Liver (tissue), 9 donors: ENCODE data around the gene RAD51B. TPM values are rescaled to one million over a fixed set of nuclear protein-coding genes. Genes with fewer than 3 reads are reported as not detected.

Experiments used
- DNase-seq: peaks from one replicate; pipeline ENCODE4 v3.0.0-alpha.2; 2017; ENCODE audit warnings: low spot score
- H3K27ac ChIP-seq, 2 donors: one replicate each; pipeline ENCODE4 v1.7.0; 2013; ENCODE audit warnings: inconsistent platforms in 2 of 2, low read length in 2 of 2, control low read depth in 1 of 2, low read depth in 1 of 2, mild to moderate bottlenecking in 1 of 2
- H3K27me3 ChIP-seq, 4 donors: one replicate each; pipeline versions ENCODE4 v1.6.1 to v1.7.0; 2013; ENCODE audit warnings: low read length in 3 of 4, inconsistent platforms in 1 of 4, mild to moderate bottlenecking in 1 of 4, moderate library complexity in 1 of 4; ENCODE audit not compliant: control insufficient read depth in 4 of 4, insufficient read depth in 4 of 4
- H3K36me3 ChIP-seq, 4 donors: one replicate each; pipeline versions ENCODE4 v1.6.1 to v1.7.0; 2013; ENCODE audit warnings: low read length in 3 of 4, mild to moderate bottlenecking in 3 of 4, low read depth in 1 of 4, moderate library complexity in 1 of 4; ENCODE audit not compliant: control insufficient read depth in 4 of 4, insufficient read depth in 3 of 4
- H3K4me1 ChIP-seq, 4 donors: one replicate each; pipeline versions ENCODE4 v1.6.1 to v1.7.0; 2013; ENCODE audit warnings: low read length in 3 of 4, mild to moderate bottlenecking in 3 of 4, moderate library complexity in 1 of 4; ENCODE audit not compliant: control insufficient read depth in 4 of 4, insufficient read depth in 4 of 4
- H3K4me3 ChIP-seq, 3 donors: one replicate each; pipeline versions ENCODE4 v1.6.1 to v1.7.0; 2013; ENCODE audit warnings: low read length in 3 of 3, control low read depth in 1 of 3, low read depth in 1 of 3, mild to moderate bottlenecking in 1 of 3
- H3K9ac ChIP-seq, 2 donors: one replicate each; pipeline ENCODE4 v1.7.0; 2013; ENCODE audit warnings: low read length in 2 of 2, mild to moderate bottlenecking in 2 of 2, moderate library complexity in 2 of 2, control low read depth in 1 of 2, low read depth in 1 of 2
- H3K9me3 ChIP-seq, 4 donors: one replicate each; pipeline versions ENCODE4 v1.6.1 to v1.7.0; 2013; ENCODE audit warnings: low read length in 3 of 4; ENCODE audit not compliant: control insufficient read depth in 4 of 4
- ATF3 ChIP-seq: IDR thresholded peaks from 2 replicates; pipeline ENCODE4 v1.6.1; 2016; ENCODE audit warnings: antibody characterized with exemption
- CTCF ChIP-seq: fragments of 150-350 bp; IDR thresholded peaks from 2 replicates; pipeline ENCODE4 v1.5.1; 2017; ENCODE audit warnings: improper control_type of control experiment, low read depth, low read length; ENCODE audit not compliant: missing input control
- GABPA ChIP-seq, 2 donors: IDR thresholded peaks in 1 of 2; conservative IDR thresholded peaks in 1 of 2; 2 replicates each; pipeline ENCODE4 v1.6.1; 2016; ENCODE audit warnings: antibody characterized with exemption in 2 of 2, mild to moderate bottlenecking in 1 of 2, moderate library complexity in 1 of 2
- HNF4A ChIP-seq, 2 donors: conservative IDR thresholded peaks; 2 replicates each; pipeline ENCODE4 v1.6.1; 2016; ENCODE audit warnings: antibody characterized with exemption in 2 of 2, mild to moderate bottlenecking in 2 of 2
- MAX ChIP-seq: IDR thresholded peaks from 2 replicates; pipeline ENCODE4 v1.6.1; 2016; ENCODE audit warnings: antibody characterized with exemption
- NR2F2 ChIP-seq: IDR thresholded peaks from 2 replicates; pipeline ENCODE4 v1.6.1; 2016; ENCODE audit warnings: antibody characterized with exemption
- RAD21 ChIP-seq, 2 donors: IDR thresholded peaks; 2 replicates each; pipeline ENCODE4 v1.6.1; 2016; ENCODE audit warnings: antibody characterized with exemption in 2 of 2, mild to moderate bottlenecking in 2 of 2
- REST ChIP-seq: IDR thresholded peaks from 2 replicates; pipeline ENCODE4 v1.6.1; 2016; ENCODE audit warnings: antibody characterized with exemption, mild to moderate bottlenecking
- SP1 ChIP-seq: IDR thresholded peaks from 2 replicates; pipeline ENCODE4 v1.6.1; 2018; ENCODE audit warnings: antibody characterized with exemption, mild to moderate bottlenecking
- TAF1 ChIP-seq: conservative IDR thresholded peaks from 2 replicates; pipeline ENCODE4 v1.6.1; 2016; ENCODE audit warnings: antibody characterized with exemption, mild to moderate bottlenecking
- YY1 ChIP-seq: IDR thresholded peaks from 2 replicates; pipeline ENCODE4 v1.6.1; 2016; ENCODE audit warnings: antibody characterized with exemption, mild to moderate bottlenecking
- WGBS: extraction: QIAGEN DNeasy Blood & Tissue Kit; methylation state at CpG from one replicate; pipeline ENCODE4 v1.1.7; 2013; 5-methylcytosine and 5-hydroxymethylcytosine counted together
- polyA plus RNA-seq, 2 donors: library from polyadenylated mRNA; stranded (reverse) in 1 of 2; unstranded in 1 of 2; fragments of 200-250 nt in 1 of 2; fragments of >200 nt in 1 of 2; fragmentation: Nextera tagmentation in 1 of 2; extraction: Ambion mirVana in 1 of 2; gene quantifications; one replicate each; pipeline versions ENCODE4 v1.2.1 to v1.2.3, GENCODE V29; 2013 to 2015
- total RNA-seq, 2 donors: library from RNA; depleted of rRNA; stranded (reverse); fragments of >200 nt; gene quantifications; one replicate each; pipeline ENCODE4 v1.2.3, GENCODE V29; 2014
- donor health status: healthy.
- donor health status: healthy.
- donor health status: healthy.
- donor health status: healthy.
- donor health status: healthy.

RAD51B gene
- total and polyA plus RNA-seq, 4 donors, result 0.81 to 12.9 (median 2.4) TPM

GRCh38 chr14:68550338-68550715 is 730.7 kb downstream of the RAD51B start:
- Histone ChIP-seq H3K9me3 (no peaks in the 10 kb centered on the region), H3K27me3 (no peaks in the 10 kb centered on the region), H3K4me1 (peaks cover 0 to 4% (median 2%) of the 10 kb centered on the region in 4 donors), H3K36me3 (no peaks in the 10 kb centered on the region), H3K27ac (no peak overlapping the region), H3K9ac (no peak overlapping the region), H3K4me3 (no peak overlapping the region)
- WGBS, result 91% methylated on average over 4 of the region's 4 CpGs
- TF ChIP-seq SP1 (peak; percentile 20), NR2F2 (no peak)
- DNase-seq, result no peak

GRCh38 chr14:68551045-68551683 is 731.6 kb downstream of the RAD51B start:
- DNase-seq, result no peak
- H3K9me3 ChIP-seq, result no peaks in the 10 kb centered on the region
- H3K27me3 ChIP-seq, result no peaks in the 10 kb centered on the region
- H3K4me3 ChIP-seq, result no peak overlapping the region
- WGBS, result 92% methylated on average over 7 of the region's 7 CpGs
- H3K27ac ChIP-seq, result no peak overlapping the region
- peaks cover 0 to 5% (median 2%) of the 10 kb centered on the region in 4 donors for H3K4me1 ChIP-seq
- no peak overlapping the region for H3K9ac ChIP-seq
- TF ChIP-seq RAD21 (IDR thresholded peaks at IDR 0.05) (no peak), GABPA (IDR thresholded peaks at IDR 0.05 in 1 of 2, conservative IDR thresholded peaks at IDR 0.05 in 1 of 2) (no peak), YY1 (no peak)
- H3K36me3 ChIP-seq, result no peaks in the 10 kb centered on the region

GRCh38 chr14:68552075-68552474 is 732.5 kb downstream of the RAD51B start:
- Histone ChIP-seq H3K36me3 (no peaks in the 10 kb centered on the region), H3K4me1 (peaks cover 0 to 5% (median 2%) of the 10 kb centered on the region in 4 donors), H3K4me3 (no peak overlapping the region), H3K27me3 (no peaks in the 10 kb centered on the region), H3K9me3 (no peaks in the 10 kb centered on the region), H3K27ac (no peak overlapping the region), H3K9ac (no peak overlapping the region)
- 98% methylated on average over 7 of the region's 7 CpGs for whole genome bisulfite sequencing
- no peak for DNase-seq
- no peak for TF ChIP-seq REST
- TF ChIP-seq CTCF, result no peak
- no peak for TF ChIP-seq TAF1
- TF ChIP-seq HNF4A (conservative IDR thresholded peaks at IDR 0.05), result no peak
- TF ChIP-seq ATF3, result no peak
- TF ChIP-seq SP1, result no peak
- no peak for TF ChIP-seq MAX
